IPS-15b (cell line): ENCODE results near the gene ATP5F1C.

Experiments used
- H3K27me3 ChIP-seq: one replicate; pipeline ENCODE4 v1.6.1; 2013; ENCODE audit warnings: low read length; ENCODE audit not compliant: control insufficient read depth, insufficient read depth
- H3K36me3 ChIP-seq: one replicate; pipeline ENCODE4 v1.6.1; 2013; ENCODE audit warnings: low read length; ENCODE audit not compliant: control insufficient read depth, insufficient read depth
- H3K4me1 ChIP-seq: one replicate; pipeline ENCODE4 v1.6.1; 2013; ENCODE audit warnings: mild to moderate bottlenecking, low read length; ENCODE audit not compliant: control insufficient read depth, insufficient read depth
- H3K4me3 ChIP-seq: one replicate; pipeline ENCODE4 v1.5.1; 2013; ENCODE audit warnings: low read depth, low read length
- H3K9ac ChIP-seq: one replicate; pipeline ENCODE4 v1.6.1; 2013; ENCODE audit warnings: low read depth, mild to moderate bottlenecking, low read length
- H3K9me3 ChIP-seq: one replicate; pipeline ENCODE4 v1.6.1; 2013; ENCODE audit warnings: mild to moderate bottlenecking, low read length; ENCODE audit not compliant: control insufficient read depth, insufficient read depth

ATP5F1C gene

DNA sequence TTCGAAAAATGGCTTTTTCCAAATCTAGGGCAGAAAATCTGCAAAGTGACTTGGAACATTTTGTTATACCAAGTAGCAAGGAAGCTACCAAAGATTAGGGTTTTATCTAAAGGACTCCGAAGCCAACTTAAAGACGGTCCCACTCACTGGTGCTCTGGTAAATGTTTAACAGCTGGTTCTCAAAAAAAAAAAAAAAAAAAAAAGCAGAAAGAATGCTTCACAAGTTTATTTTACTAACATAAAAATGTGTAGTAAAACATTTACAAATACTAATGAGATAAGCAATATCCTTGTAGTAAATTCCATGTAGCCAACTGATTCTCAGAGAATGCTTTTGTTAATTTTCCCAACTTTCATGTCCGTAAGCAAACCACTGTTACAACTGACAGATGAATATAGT, 68.7 kb downstream of the ATP5F1C start:
- Histone ChIP-seq H3K27me3 (no peaks in the 10 kb centered on the region), H3K9me3 (no peaks in the 10 kb centered on the region), H3K36me3 (no peaks in the 10 kb centered on the region), H3K4me3 (no peak overlapping the region), H3K4me1 (peaks cover 12% of the 10 kb centered on the region), H3K9ac (no peak overlapping the region)

DNA sequence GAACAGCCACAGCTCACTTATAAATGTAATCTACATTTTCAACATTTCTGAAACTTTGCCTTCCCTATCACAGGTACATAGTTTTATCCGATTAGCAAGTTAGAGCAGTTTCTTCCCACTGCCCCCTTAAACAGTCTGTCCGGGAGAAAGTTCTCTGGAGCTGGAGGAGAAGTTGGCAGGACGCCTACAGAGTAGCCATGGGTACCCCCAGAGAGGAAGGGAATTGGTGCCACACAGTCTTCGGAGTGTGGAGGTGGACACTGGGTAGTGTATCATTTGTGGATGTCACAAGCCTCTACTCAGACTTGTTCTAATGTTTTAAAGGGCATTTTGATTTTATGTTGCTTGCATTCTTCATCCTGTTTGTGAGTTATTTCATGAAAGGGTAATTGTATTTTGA, 69.3 kb downstream of the ATP5F1C start:
- Histone ChIP-seq H3K9me3 (no peaks in the 10 kb centered on the region), H3K9ac (no peak overlapping the region), H3K4me3 (no peak overlapping the region), H3K27me3 (no peaks in the 10 kb centered on the region), H3K36me3 (no peaks in the 10 kb centered on the region), H3K4me1 (peaks cover 12% of the 10 kb centered on the region)
